Measurements from ENCODE around the gene ADK.

DNA sequence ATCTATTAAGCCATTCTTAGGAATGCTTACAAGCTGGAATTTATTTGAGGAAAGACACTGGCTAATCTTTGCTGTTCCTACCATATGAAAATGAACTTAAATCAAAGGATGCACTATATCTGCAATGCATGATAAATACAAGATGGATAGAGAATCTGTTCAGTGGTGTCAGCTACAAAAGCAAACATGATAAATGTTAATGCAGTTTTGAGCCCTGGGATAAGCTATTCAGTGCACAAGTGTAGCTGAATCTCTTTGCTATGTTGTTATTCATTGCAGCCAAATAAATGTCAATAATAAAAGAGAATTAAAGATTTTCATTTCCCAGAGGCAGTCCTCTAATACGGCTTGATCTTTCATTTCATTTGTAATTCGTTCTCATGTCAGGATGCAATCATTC, 451.6 kb downstream of the ADK start:
- TF ChIP-seq POLR2AphosphoS5 (IDR thresholded peaks at IDR 0.05) (no peak), POLR2A (IDR thresholded peaks at IDR 0.05) (no peak)

Measured in breast epithelium (tissue), 3 donors.